Subcutaneous abdominal adipose tissue (tissue), 5 donors: ENCODE data around the gene KLF11.

Experiments used
- H3K27ac ChIP-seq: one replicate; pipeline ENCODE4 v1.7.0; 2013; ENCODE audit warnings: low read depth, mild to moderate bottlenecking, inconsistent platforms, low read length, moderate library complexity
- H3K27me3 ChIP-seq, 5 donors: one replicate each; pipeline ENCODE4 v1.7.0; 2013; ENCODE audit warnings: low read length in 5 of 5, inconsistent platforms in 1 of 5; ENCODE audit not compliant: control insufficient read depth in 5 of 5, insufficient read depth in 4 of 5
- H3K36me3 ChIP-seq, 5 donors: one replicate each; pipeline ENCODE4 v1.7.0; 2013; ENCODE audit warnings: low read length in 5 of 5; ENCODE audit not compliant: control insufficient read depth in 5 of 5, insufficient read depth in 5 of 5
- H3K4me1 ChIP-seq, 5 donors: one replicate each; pipeline ENCODE4 v1.7.0; 2013; ENCODE audit warnings: low read length in 5 of 5, mild to moderate bottlenecking in 3 of 5, moderate library complexity in 1 of 5; ENCODE audit not compliant: control insufficient read depth in 5 of 5, insufficient read depth in 5 of 5
- H3K4me3 ChIP-seq, 5 donors: one replicate each; pipeline ENCODE4 v1.7.0; 2013; ENCODE audit warnings: low read length in 5 of 5, low read depth in 1 of 5
- H3K9ac ChIP-seq, 5 donors: one replicate each; pipeline ENCODE4 v1.7.0; 2013; ENCODE audit warnings: low read length in 5 of 5, mild to moderate bottlenecking in 4 of 5, moderate library complexity in 3 of 5
- H3K9me3 ChIP-seq, 5 donors: one replicate each; pipeline ENCODE4 v1.7.0; 2013; ENCODE audit warnings: low read length in 5 of 5; ENCODE audit not compliant: control insufficient read depth in 5 of 5
- donor health status: healthy.
- donor health status: healthy.
- donor health status: healthy.
- donor health status: healthy.
- donor health status: healthy.

Gene KLF11

GRCh38 chr2:10062931-10063365 lies 19.6 kb downstream of the KLF11 start:
- H3K9me3 ChIP-seq = peaks cover 0 to 6% (median 3%) of the 10 kb centered on the region in 5 donors
- H3K9ac ChIP-seq = no peak overlapping the region
- no peak overlapping the region for H3K27ac ChIP-seq
- no peak overlapping the region for H3K4me3 ChIP-seq
- H3K4me1 ChIP-seq = peaks cover 0 to 27% (median 2%) of the 10 kb centered on the region in 5 donors
- H3K27me3 ChIP-seq = no peaks in the 10 kb centered on the region
- no peaks in the 10 kb centered on the region for H3K36me3 ChIP-seq

DNA sequence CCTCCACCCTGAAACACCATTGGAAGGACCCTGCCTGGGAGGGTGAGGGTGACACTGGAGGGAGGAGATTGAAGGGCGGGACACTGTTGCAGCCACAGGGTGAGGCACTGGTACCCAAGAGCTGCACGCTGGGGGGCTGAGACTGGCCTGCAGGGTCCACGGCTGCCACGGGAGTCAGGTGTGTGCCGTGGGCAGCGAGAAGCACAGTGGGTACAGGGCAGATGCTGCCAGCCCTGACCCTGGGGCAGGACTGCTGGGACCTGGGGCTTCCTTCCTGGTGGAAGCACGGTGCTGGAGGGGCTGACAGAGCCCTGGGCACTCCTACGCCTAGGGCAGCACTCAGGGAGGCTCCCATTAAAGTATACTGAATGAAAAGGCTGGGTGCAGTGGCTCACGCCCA lies 20.2 kb downstream of the KLF11 start:
- no peaks in the 10 kb centered on the region for H3K27me3 ChIP-seq
- no peak overlapping the region for H3K9ac ChIP-seq

DNA sequence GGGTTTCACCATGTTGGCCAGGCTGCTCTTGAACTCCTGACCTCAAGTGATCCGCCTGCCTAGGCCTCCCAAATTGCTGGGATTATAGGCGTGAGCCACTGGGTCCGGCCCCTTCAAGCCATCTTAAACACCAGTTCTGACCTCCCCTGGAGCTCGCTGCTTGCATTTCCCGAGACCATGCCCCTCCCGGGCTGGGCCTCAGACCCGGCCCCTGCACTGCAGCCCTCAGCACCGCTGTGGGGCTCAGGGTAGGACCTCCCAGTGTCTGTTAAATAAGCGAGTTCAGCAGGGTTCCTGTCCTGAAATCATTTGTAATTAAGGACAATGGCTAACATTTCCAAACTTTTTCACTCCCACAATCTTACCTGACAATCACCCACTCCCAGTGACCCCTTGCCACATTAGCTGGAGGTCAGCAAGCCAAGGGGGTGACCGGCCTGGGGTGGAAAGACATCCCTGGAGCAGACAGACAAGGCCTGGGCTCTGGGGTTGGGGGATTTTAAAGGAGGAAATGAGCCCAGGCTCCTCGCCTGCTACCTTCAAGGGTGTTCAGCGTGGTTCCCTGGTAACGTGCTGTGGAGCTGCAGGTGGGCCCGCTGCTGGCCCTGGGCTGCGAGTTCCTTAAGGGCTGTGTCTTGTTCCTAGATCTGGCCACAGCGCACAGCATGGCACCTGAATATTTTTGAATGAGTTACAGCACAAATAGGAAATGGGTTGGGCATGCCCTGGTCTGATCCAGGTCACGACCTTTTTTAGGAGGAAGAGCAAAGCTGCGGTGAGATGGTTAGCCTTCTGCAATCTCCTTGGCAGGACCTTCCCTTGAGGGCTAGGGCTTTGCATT lies 21.8 kb downstream of the KLF11 start:
- H3K9me3 ChIP-seq = peaks cover 0 to 6% (median 3%) of the 10 kb centered on the region in 5 donors
- peaks cover 0 to 22% (median 2%) of the 10 kb centered on the region in 5 donors for H3K4me1 ChIP-seq
- H3K36me3 ChIP-seq = no peaks in the 10 kb centered on the region
- no peak overlapping the region for H3K27ac ChIP-seq
- H3K4me3 ChIP-seq = no peak overlapping the region
- H3K9ac ChIP-seq = no peak overlapping the region
- H3K27me3 ChIP-seq = no peaks in the 10 kb centered on the region

More for the DNA sequence above, 20.2 kb downstream of the KLF11 start:
- Histone ChIP-seq H3K4me1 (peaks cover 0 to 25% (median 2%) of the 10 kb centered on the region in 5 donors), H3K4me3 (no peak overlapping the region), H3K27ac (no peak overlapping the region), H3K9me3 (peaks cover 0 to 6% (median 3%) of the 10 kb centered on the region in 5 donors), H3K36me3 (no peaks in the 10 kb centered on the region)

- H3K4me1 ChIP-seq = peaks cover 0 to 16% (median 0%) of the 10 kb centered on the region in 5 donors
- no peaks in the 10 kb centered on the region for H3K27me3 ChIP-seq
- H3K36me3 ChIP-seq = no peaks in the 10 kb centered on the region
- no peak overlapping the region for H3K9ac ChIP-seq
- peaks cover 0 to 6% (median 3%) of the 10 kb centered on the region in 5 donors for H3K9me3 ChIP-seq
- H3K27ac ChIP-seq = no peak overlapping the region
- H3K4me3 ChIP-seq = no peak overlapping the region
These were observed 22.4 kb downstream of the KLF11 start for GRCh38 chr2:10065773-10066055.

- Histone ChIP-seq H3K9ac (no peak overlapping the region), H3K36me3 (no peaks in the 10 kb centered on the region), H3K27ac (no peak overlapping the region), H3K4me1 (peaks cover 0 to 13% (median under 1%) of the 10 kb centered on the region in 5 donors), H3K27me3 (peaks cover 0 to 3% (median 0%) of the 10 kb centered on the region in 5 donors), H3K9me3 (peaks cover 0 to 6% (median 3%) of the 10 kb centered on the region in 5 donors), H3K4me3 (no peak overlapping the region)
These were observed 24.0 kb downstream of the KLF11 start for GRCh38 chr2:10067330-10067729.

- no peak overlapping the region for H3K4me3 ChIP-seq
- H3K36me3 ChIP-seq = no peaks in the 10 kb centered on the region
- H3K9ac ChIP-seq = no peak overlapping the region
These were observed 24.5 kb downstream of the KLF11 start for GRCh38 chr2:10067881-10068280.

GRCh38 chr2:10071176-10071575 lies 27.8 kb downstream of the KLF11 start:
- Histone ChIP-seq H3K9me3 (peaks cover 0 to 6% (median 3%) of the 10 kb centered on the region in 5 donors), H3K4me3 (no peak overlapping the region), H3K4me1 (peaks cover 0 to 7% (median 2%) of the 10 kb centered on the region in 5 donors), H3K27me3 (peaks cover 0 to 8% (median 0%) of the 10 kb centered on the region in 5 donors), H3K9ac (no peak overlapping the region), H3K36me3 (no peaks in the 10 kb centered on the region), H3K27ac (no peak overlapping the region)

More at GRCh38 chr2:10067881-10068280, 24.5 kb downstream of the KLF11 start:
- Histone ChIP-seq H3K27ac (no peak overlapping the region), H3K4me1 (peaks cover 0 to 10% (median 6%) of the 10 kb centered on the region in 5 donors), H3K9me3 (peaks cover 0 to 6% (median 3%) of the 10 kb centered on the region in 5 donors), H3K27me3 (peaks cover 0 to 3% (median 0%) of the 10 kb centered on the region in 5 donors)

GRCh38 chr2:10071595-10071994 lies 28.2 kb downstream of the KLF11 start:
- H3K27ac ChIP-seq = no peak overlapping the region
- H3K9me3 ChIP-seq = peaks cover 0 to 6% (median 3%) of the 10 kb centered on the region in 5 donors
- H3K4me3 ChIP-seq = no peak overlapping the region

DNA sequence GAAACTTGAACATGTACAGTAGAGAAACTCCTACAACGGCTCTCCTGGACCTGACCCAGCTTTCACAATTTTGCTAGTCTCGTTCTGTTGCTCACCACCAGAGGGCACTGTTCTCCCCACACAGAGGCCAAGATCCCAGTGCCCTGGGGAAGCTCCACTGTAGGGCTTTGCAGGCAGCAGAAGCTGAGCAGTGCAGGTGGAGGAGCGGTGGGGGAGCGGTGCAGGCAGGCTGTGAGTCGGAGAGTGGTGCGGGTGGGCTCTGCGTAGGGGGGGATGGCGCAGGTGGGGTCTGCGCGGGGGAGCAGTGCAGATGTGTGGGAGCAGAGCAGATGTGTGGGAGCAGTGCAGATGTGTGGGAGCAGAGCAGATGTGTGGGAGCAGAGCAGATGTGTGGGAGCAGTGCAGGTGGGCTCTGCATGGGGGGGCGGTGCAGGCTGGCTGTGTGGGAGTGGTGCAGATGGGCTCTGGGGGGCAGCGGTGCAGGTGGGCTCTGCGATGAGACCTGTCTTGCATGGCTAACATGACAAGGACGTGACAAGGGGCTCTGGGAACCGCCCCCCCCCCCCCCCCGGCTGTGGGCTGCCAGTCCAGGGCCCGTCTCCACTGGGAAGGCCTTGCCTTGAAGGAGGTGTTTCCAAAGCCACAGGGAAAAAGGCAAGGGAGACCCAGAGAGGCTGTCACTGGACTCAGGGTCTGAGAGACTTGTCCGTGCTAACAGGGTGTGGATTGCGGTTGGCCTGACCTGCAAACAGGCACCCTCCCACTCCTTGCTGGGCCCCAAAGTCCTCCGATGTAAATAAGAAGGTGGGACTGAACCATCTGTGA lies 29.5 kb downstream of the KLF11 start:
- Histone ChIP-seq H3K9ac (no peak overlapping the region), H3K9me3 (peaks cover 0 to 1% (median under 1%) of the 10 kb centered on the region in 5 donors), H3K4me1 (peaks cover 0 to 7% (median 2%) of the 10 kb centered on the region in 5 donors), H3K4me3 (no peak overlapping the region), H3K36me3 (no peaks in the 10 kb centered on the region), H3K27ac (no peak overlapping the region), H3K27me3 (peaks cover 0 to 8% (median 0%) of the 10 kb centered on the region in 5 donors)

More at GRCh38 chr2:10071595-10071994, 28.2 kb downstream of the KLF11 start:
- Histone ChIP-seq H3K27me3 (peaks cover 0 to 8% (median 0%) of the 10 kb centered on the region in 5 donors), H3K9ac (no peak overlapping the region), H3K4me1 (peaks cover 0 to 7% (median 2%) of the 10 kb centered on the region in 5 donors), H3K36me3 (no peaks in the 10 kb centered on the region)
